ENCODE results near the gene COQ10A. TPM values are rescaled to one million over a fixed set of nuclear protein-coding genes. Genes with fewer than 3 reads are reported as not detected.
"Not testable (repeated sequence)": the region's sequence is repeated elsewhere in the genome, so short reads cannot be mapped to it uniquely, and the experiment has no call there.

COQ10A gene
- total RNA-seq, 1 donor from 2014 or later, result 49.6 TPM

DNA sequence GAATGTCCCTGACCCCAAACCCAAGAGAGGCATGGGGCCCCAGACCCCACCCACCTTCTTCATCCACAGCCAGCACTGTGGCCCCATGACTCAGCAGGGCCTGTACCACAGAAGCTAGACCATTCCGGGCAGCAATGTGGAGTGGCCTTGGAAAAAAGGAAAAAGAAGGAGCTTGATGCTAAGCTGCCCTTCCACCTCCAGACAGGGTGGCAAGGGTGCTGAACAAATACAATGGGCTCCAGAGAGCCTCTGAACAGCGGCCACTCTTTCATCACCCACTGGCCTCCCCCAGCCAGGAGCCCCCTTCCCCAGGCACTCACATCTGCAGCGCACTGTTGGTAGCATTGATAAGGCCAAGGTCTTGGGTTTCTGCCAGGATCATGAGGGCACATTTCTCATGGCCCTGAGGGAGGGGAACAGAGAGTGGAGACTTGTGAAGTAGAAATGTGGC is 23.0 kb upstream of the COQ10A start:
- DNase-seq, result peak; percentile 12

DNA sequence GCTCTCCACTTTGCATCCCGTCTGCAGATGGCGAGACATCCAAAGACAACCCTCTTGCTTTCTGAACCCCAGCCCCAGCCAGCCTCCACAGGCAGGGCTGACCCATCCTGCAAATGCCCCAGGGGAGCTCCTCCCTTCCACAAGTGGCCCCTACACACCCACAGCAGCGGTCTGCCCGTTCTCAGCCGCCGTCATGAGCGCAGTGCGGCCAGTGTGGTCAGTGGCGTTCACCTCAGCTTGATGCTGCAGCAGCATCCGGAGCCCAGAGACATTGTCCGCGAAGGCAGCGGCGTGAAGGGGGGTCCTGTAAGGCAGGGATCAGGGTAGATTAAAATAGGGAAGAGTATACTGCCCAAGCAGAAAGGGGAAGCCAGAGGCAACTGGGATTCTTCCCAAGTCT is 22.2 kb upstream of the COQ10A start:
- no peak for DNase-seq

DNA sequence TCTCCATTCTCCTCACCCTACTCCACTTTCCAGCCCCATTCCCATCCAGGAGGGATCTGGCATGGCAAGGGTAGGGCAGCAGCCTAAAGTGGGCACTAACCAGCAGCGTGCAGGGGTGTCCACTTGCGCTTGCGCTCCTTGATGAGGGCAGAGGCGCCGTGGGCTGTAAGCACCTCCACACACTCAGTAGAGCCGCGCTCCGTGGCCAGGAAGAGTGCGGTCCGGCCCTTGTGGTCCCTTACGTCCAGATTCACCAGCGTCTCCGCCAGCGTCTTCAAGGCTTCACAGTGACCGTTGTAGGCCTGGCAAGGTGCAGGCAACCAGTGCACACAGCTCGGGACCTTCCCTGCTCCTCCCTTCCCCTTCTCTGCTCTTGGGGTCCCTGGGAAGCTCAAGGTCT is 18.8 kb upstream of the COQ10A start:
- no peak for DNase-seq

DNA sequence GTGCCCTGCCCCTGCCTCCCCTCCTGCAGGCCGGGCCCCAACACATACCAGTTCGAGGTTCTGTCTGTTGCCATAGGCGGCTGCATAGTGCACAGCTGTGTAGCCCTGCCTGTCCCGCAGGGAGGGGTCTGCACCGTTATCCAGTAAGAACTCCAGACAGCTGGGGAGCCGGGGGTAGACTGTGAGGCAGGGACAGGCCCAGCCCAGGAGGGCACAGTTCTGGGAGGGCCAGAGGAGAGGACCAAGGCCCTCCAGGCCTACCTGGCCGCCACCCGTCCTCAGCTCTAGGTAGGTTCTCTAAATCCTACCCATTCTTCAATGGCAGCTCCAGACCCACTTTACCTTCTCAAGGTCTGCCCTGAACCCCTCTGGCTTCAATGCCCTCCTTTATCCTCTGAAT is 18.0 kb upstream of the COQ10A start:
- DNase-seq, result no peak

DNA sequence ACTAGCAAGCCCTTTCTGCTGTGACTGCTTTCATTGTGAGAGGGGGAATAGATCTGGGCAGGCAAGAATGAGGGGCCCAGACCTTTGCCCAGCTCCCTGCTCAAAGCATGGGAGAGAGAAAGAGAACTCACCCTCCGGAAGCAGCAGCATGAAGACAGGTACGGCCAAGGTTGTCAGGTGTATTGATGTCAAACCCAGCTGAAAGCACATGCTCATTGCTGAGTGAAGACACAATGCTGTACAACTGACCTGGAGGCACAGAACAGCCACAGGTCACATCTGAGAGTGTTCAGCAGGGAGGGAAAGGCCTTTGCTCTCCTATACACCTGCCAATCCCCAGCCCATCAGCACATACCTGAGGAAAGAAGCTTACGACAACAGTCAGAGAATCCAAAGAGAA is 14.1 kb upstream of the COQ10A start:
- no peak for DNase-seq

- DNase-seq, result no peak
These were observed 13.7 kb upstream of the COQ10A start for GRCh38 chr12:56253091-56253490.

GRCh38 chr12:56255671-56256070 is 11.1 kb upstream of the COQ10A start:
- DNase-seq, result no peak

DNA sequence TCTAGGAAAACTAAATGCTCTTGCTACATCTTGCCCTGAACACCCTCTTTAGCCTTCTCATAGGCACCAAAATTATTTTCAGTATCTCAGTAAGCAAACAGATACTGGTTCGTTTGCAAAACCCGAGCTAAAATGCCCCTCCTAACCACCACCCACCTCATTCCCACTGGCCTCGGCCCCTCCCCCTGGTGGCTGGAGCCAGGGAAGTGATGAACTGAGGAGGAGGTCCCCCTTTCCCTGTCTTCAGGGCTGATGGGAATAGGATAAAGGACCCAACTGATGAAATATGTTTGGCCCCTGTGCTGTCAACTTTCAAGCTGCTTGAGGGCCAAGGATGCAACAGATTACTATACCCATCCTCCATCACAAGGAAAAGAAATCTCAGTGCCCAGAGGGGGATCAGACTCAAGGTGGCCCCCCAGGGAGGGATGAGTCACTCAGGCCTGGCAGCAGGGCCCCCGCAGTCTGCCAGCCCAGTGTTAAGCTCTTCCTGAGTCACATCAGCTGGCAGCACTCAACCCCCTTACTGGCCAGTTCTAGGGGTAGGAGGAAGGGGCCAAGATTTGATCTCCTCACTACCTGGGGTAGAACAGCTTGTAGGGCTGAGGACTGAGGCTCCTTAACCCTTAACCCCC is 10.3 kb upstream of the COQ10A start:
- DNase-seq, result no peak

DNA sequence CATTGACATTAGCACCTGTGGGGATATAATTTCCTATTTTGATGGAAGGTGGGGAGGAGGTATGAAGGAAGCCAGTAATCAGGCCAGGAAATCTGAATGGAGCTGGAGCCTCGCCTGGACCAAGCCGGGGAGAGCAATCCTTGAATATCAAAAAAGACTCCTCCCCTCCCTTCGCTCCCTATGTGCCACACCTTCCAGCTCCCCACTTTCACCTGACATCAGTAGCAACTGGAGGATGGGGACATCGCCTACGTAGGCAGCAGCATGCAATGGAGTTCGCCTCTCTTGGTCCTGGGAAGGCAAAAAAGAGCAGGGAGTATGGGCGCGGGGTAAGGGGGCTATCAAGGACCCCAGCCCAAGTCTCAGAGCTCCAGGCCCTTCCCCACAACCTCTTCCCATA is 9.7 kb upstream of the COQ10A start:
- no peak for DNase-seq

DNA sequence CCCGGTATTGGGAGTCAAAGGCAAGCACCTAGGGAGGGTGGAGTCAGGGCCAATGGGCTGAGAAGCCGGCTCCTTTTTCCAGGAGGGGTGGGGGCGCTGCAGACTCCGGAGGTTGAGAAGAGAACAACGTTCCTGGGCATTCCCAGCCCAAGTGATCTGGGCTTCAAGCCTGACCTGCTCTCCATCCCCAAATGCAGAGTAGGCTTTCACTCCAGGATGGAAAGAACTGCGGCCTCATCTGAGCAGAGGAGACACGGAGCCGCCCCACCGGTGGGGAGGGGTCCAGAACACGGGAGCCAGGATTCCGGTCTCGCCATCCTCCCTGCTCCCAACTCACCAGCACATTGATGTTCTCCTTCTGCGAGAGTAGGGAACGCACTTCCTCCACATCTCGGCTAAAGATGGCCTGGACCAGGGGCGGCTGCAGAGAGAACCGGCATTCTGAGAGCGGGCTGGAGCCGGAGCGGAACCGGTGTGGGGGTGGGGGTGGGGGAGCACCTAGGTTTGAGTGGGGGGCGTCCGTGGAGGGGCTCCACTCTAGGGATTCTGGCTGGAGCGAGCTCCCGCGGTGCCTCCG is 9.2 kb upstream of the COQ10A start:
- peak; percentile 46 for DNase-seq

DNA sequence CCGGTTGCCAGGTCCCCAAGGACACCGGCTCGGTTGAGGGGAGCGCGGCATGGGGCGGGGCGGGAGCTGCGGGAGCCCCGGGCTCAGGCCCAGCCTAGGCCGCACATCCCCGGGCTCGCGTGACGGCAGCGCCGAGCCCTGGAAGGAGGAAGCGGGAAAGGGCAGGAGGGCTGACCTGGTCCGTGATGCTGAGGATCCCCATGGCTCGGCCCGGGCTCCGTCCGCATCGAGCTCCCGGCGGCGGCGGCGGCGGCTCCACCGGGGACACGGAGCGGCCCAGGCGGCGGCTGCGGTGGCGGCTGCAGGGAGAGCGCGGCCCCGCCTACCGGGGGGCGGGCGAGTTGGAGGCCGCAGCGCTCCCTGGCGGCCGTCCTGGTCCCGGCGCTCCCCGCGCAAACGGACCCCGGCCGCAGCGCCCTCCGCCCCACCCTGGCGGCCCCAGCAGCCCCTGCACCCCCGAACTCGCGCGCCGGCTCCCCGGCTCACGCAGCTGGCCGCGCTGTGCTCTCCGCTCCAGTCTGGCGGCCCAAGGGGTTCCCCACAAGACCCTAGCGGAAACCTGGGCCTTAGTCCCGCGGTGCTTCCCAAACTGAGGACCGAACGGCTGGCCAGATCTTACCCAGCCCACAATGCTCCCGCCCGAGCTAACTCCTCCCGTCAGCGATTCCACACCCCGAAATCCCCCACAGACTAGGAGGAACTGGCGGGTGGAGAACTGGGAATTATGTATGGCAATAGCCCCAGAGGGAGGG is 8.5 kb upstream of the COQ10A start, which contains the start of gene ANKRD52:
ANKRD52 (minus strand) TSS at position 317 of the 752 bp plus-strand sequence; CDS start at position 202, 115 bp downstream.
- DNase-seq, result peak; percentile 92

GRCh38 chr12:56258820-56259183 is 7.9 kb upstream of the COQ10A start:
- DNase-seq, result no peak

- no peak for DNase-seq
These were observed 6.4 kb upstream of the COQ10A start for GRCh38 chr12:56260380-56260779.

DNA sequence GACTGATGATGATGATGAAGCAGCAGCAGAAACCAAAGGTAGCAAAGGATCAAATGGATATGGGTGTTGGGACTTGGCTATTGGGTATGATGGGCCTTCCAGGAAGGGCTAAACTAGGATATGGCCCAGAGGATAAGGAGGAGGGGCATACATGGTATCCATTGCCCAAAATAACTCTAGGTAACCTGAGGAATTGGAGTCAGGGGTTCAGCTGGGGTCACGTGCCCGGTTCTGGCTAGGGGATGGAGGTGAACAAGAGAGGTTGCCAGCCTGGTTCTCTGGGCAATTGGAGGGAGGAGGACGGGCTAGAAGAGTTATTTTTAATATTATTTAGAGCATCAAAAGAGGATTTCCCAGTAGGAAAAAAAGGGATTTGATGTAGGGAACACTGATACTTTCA is 5.8 kb upstream of the COQ10A start:
- no peak for DNase-seq

DNA sequence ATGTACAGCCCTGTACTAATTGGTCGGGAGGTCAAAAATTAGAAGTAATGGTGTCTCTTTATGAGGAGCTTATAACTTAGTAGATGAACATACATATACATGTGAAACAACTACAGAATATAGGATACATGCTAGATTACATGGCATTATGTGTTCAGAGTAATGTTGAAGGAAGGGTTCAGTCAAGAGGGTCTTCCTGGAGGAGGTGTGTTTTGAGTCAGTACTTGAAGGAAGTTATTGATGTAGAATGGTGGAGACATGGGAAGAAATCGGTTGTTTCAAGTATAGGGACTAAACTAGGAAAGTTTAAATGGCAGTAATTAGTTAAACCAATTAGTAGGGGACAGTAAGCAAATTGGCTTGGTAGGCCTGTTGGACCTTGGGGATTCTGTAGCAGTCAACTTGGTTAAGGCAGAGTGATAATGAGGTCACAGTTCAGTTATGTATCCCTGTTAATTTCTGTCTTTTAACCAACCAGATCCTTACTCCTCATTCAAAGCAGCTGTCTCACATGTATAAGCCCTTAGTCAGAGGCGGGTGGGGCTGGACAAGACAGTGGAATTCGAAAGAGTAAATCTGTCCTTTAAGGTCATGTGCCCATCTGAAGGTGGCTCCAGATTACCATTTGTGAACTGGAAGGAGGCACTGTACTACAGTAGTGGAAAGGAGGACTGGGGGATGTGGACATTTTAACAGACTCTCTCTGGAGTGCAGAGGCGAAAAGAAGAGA is 5.1 kb upstream of the COQ10A start:
- peak; percentile 56 for DNase-seq

GRCh38 chr12:56262955-56263354 is 3.8 kb upstream of the COQ10A start:
- not testable (repeated sequence) for DNase-seq

DNA sequence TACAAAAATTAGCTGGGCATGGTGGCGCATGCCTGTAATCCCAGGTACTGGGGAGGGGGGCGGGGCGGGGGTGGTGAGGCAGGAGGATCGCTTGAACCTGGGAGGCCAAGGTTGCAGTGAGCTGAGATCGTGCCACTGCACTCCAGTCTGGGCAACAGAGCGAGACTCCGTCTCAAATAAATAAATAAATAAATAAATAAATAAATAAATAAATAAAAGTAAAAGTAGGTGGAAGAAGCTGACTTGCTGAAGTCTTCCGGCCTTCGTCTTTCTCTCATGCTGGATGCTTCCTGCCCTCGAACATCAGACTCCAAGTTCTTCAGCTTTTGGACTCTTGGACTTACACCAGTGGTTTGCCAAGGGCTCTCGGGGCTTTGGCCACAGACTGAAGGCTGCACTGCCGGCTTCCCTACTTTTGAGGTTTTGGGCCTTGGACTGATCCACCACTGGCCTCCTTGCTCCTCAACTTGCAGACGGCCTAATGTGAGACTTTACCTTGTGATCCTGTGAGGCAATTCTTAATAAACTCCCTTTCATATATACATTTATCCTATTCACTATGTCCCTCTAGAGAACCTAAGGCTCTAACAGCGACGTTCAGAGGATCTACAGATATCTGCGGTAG is 562 bp upstream of the COQ10A start:
- not testable (repeated sequence) for DNase-seq

DNA sequence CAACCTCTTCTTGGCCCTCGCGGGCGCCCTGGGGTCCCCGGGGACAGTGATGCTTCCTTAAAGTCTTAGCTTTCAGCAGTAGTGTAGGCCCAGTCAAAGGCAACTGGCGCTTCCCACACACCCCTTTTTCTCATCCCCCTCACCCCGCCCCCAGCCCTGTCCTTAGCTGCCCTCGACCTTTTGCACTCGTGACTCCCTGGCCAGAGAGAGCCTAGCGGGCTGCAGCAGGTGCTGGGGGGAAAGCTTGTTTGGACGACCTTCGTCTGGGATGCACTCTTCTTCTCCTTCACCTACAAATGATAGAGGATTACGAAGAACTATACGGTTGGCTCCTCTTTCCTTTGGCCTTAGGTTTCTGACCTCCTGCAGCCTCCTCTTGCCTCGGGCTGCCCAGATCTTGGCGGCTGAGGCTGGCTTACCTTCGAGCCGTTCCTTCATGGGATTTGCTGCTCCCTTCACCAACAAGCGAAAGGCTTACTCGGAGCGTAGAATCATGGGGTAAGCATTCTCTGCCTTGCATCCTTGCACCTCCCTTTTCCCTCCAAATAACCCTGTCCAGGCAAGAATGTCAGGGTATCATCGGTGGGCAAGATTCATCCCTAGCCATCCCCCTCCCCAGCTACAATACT is 815 bp downstream of the COQ10A start:
- no peak for DNase-seq

- DNase-seq, result peak; percentile 58
These were observed 4.3 kb downstream of the COQ10A start for GRCh38 chr12:56271031-56271430.

DNA sequence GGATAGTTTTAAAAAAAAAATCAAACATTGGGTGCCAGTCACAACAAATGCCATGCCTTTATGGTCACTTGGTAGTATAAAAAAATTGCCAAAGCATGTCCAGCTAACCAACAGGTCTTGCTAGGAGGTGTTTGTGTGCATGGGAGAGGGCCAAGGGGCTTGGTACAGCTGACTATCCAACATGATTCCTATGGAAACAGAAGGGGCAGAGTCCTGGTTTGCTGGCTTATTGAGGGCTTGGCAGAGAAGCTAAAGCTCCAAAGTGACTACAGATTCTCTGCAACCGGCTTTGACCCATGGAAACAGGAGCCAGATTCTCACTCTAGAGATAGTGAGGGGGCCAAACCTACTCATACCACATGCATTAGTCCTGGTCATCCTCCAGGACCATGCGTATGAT is 5.7 kb downstream of the COQ10A start:
- DNase-seq, result not testable (repeated sequence)

- DNase-seq, result no peak
These were observed 7.6 kb downstream of the COQ10A start for GRCh38 chr12:56274299-56274698.

DNA sequence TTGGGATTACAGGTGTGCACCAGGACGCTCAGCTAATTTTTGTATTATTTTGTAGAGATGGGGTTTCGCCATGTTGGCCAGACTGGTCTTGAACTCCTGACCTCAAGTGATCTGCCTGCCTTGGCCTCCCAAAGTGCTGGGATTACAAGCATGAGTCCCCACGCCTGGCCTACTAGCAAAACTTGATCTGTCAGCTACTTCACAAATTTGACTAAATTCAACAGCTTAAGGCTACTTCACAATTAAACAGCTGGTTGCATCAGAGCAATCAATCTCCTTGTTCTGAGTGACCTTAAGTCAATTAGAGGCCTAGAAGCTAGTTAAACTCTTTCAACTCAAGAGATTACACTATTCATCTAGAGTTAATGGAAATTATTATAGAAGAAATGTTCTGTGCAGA is 12.2 kb downstream of the COQ10A start:
- DNase-seq, result no peak

All from tongue (tissue), 2 donors.